ENCODE results near the gene OTOF.

- TF ChIP-seq CTCF (conservative IDR thresholded peaks at IDR 0.05) (no peak), ZFX (IDR thresholded peaks at IDR 0.05) (no peak)
Measured at GRCh38 chr2:26442301-26442700, 35.6 kb downstream of the OTOF start.

Data from C4-2B (cell line).